NCI-H69 (cell line): Measurements from ENCODE around the gene SECTM1.
"Not testable (repeated sequence)": the region's sequence is repeated elsewhere in the genome, so short reads cannot be mapped to it uniquely, and the experiment has no call there.

Source experiments
- DNase-seq: peaks from one replicate; lab custom pipeline; 2025; lab: John Stamatoyannopoulos, UW

The SECTM1 gene

DNA sequence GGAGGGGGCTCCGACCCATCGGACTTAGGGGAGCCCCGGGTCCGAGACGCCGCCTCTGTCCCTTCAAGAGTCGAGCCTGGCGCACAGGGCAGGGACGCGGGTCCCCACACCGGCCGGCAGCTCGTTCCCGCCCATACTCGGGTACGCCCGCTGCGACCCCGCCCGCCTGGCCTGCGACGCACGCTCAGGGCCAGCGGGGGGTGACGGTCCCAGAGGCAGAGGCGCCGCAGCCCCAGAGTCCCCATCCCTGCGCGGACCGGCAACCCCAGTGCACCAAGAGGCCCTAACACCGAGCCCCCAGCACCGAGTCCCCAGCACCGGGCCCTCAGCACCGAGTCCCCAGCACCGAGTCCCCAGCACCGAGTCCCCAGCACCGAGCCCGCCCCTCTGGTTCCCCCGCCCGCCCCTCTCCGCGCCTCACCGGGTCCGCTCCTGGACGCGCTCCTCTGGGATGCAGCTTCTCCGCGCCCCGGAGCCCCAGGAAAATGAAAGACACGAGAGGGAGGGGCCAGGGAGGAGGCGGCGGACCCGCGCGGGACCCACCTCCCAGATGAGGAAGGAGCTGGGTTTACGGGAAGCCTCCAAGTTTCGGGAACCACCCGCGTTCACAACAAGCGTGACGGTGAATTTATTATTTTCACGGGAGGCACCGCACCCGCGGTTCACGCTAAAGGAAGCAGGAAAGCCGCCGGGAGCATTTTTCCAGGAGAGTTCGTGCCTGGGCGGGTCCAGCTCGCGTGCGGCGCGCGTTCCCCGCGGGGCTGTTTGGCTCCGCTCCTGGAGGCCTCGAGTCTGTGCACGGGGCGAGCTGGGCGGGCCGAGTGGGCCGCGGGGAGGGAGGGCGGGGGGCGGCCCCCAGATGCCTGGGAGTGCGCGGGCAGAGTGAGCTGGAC lies at the start of gene SECTM1:
Gene SECTM1 (minus strand): TSS at position 488 of the 893 bp plus-strand sequence. CDS start 6,526 bp downstream, outside the sequence.
- DNase-seq, result peak; percentile 74

DNA sequence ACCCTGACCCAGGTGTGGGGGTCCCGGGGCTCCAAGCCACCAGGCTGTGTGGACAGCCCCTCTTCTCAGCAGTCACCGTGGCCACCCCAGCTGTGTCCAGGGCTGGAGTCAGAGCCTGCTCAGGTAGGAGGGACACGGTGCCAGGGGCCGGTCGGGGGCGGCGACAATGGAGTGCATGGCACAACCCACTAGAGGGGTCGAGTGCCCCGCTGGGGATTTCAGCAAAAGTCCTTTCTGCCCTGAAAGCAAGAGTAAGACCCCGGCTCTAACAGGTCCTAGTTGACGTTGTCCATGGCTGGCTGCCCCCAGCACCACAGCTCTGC lies 49.3 kb upstream of the SECTM1 start:
- no peak for DNase-seq

DNA sequence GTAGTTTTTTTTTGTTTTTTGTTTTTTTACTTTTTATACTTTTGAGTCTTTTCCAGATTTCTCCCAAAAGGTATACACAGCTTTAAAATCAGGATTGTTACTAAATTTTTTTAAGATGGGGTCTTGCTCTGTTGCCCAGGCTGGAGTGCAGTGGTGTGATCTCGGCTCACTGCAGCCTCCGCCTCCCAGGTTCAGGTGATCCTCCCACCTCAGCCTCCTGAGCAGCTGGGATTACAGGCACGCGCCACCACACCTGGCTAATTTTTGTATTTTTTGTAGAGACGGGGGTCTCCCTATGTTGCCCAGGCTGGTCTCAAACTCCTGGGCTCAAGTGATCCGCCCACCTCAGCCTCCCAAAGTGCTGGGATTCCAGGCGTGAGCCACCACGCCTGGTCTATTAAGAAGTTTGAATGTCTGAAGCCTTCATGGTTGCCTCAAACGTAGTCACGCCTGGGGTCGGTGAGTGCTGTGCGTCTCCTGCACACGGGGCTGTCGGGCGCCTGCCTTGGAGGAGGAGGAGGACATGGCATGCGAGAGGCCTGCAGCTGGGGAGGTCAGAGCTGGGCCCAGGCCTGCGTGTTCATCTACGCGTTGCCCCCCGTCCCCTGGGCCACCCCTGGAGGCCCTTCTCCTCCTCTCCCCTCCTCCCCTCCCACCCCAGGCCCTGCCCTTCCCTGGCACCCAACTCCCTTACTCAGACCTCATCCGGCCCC lies 48.8 kb upstream of the SECTM1 start:
- not testable (repeated sequence) for DNase-seq

DNA sequence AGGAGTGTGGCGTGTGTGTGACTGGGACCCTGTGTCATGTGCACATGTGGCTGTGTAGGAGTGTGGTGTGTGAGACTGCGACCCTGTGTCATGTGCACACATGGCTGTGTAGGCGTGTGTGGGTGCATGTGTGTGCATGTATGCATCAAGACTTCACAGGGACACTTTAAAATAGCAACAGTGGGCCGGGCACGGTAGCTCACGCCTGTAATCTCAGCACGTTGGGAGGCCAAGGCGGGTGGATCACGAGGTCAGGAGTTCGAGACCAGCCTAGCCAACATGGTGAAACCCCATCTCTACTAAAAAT lies 48.1 kb upstream of the SECTM1 start:
- DNase-seq, result not testable (repeated sequence)

DNA sequence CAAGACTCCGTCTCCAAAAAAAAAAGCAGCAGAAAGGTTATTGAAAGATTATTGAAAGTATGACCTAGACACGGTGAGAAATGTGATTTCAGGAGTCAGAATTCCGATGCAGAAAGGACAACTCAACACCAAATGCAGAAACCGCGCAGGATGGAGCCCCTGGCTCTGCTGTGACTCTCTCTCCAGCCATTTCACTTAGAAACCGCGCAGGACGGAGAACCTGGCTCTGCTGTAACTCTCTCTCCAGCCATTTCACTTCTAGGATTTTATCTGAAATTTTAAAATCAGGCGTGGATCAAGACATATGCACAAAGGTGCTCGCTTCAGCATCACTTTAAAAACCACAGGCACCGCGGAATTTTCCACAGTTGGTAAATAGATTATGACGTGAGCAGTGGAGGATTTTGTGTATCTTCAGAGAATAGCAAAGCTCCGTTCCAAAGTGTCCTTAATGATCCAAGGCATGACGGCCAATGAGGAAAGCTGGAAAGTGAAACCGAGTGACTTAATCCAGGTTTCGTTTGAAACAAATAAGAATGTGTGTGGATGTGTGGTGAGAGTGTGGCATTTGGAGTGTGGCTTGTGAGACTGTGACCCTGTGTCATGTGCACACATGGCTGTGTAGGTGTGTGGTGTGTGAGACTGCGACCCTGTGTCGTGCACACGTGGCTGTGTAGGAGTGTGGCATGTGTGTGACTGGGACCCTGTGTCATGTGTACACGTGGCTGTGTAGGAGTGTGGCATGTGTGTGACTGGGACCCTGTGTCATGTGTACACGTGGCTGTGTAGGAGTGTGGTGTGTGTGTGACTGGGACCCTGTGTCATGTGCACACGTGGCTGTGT lies 47.5 kb upstream of the SECTM1 start:
- DNase-seq, result no peak

DNA sequence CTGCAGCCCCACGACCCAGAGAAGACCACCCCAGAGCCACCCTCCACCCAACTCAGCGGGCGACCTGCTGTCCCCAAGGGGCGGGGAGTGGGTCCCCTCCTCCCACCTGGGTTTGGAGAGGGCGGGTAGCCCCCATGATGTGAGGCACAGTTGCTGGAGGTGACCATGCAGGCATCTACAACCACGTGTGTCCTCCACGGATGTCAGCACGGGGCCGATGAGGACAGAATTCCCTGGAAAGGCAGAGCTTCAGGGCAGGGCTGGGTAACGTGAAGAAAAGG lies 45.1 kb upstream of the SECTM1 start:
- no peak for DNase-seq

DNA sequence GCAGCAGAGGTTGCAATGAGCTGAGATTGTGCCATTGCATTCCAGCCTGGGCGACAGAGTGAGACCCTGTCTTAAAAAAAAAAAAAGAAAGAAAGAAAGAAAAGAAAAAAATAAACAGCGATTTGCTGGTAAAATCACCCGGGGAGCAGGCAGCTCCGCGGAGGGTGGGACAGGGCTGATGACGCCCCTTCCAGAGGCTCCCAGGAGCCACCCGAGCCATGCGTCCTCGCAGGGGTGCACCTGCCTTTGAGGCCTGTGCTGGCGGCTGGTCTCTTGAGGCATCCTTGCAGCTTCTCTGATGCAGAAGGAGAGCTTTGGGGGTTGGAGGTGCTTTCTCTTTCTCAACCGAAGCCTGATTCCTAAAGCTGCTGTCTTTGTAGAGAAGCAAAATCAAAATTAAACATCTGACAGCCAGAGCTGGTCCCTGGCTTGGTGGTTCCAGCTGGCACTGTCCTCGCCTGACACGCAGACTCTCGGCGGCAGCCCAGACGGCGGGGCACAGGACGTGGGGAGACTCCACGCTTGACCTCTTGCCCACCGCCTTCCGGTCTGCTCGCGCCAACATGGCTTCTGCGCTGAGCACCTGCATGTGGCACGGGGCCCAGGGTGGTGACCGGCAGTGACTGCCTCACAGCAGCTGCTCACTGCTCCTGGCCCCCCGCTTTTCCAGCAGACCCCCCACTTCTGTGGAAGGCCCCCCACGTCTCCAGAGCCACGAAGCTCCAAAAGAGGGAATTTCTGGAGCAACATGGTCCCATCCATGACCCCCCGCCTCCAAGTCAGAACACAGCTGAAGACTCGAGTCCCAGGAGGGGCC lies 44.6 kb upstream of the SECTM1 start:
- DNase-seq, result no peak

DNA sequence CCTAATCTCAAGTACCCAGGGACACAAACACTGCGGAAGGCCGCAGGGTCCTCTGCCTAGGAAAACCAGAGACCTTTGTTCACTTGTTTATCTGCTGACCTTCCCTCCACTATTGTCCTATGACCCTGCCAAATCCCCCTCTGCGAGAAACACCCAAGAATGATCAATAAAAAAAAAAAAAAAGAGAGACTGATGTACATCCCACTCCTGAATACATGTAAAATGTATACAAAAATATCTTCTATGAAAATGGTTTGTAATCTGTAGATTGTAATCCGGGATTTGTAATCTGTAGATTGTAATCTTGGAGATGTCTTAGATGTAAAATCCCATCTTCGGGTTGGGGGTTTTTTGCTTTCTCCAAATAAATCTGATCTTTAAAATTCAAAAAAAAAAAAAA lies 43.7 kb upstream of the SECTM1 start:
- not testable (repeated sequence) for DNase-seq

DNA sequence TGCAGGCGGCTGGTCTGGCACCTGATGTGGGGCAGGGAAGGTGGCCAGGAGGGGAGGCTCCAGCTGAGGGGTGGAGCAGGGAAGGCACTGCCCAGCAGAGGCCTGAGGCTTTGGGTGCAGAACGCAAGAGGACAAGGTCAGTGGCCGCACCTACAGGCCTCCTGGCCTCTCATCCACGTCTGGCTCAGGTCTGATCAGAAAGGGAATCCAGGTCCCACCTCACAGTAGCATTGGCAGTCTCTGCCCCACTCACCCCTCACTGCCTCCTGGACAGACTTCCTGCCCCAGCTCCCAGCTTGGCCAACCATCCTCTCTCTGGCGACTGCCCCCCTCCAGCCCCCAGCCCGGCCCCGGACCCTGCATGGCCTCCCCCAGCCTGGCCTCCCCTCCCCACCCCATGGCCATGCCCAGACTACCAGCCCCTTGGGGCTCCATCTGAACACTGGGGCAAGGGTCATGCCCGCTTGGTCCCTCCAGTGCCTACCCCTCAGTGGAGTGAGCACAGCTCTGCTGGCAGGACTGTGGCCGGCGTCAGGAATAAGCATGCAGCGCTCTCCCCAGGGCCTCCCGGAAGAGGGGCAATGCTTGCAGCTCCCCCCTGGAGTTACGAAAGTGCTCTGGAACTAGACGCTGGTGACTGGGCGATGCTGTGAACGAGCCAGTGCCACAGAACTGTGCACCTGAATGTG lies 42.6 kb upstream of the SECTM1 start:
- no peak for DNase-seq

DNA sequence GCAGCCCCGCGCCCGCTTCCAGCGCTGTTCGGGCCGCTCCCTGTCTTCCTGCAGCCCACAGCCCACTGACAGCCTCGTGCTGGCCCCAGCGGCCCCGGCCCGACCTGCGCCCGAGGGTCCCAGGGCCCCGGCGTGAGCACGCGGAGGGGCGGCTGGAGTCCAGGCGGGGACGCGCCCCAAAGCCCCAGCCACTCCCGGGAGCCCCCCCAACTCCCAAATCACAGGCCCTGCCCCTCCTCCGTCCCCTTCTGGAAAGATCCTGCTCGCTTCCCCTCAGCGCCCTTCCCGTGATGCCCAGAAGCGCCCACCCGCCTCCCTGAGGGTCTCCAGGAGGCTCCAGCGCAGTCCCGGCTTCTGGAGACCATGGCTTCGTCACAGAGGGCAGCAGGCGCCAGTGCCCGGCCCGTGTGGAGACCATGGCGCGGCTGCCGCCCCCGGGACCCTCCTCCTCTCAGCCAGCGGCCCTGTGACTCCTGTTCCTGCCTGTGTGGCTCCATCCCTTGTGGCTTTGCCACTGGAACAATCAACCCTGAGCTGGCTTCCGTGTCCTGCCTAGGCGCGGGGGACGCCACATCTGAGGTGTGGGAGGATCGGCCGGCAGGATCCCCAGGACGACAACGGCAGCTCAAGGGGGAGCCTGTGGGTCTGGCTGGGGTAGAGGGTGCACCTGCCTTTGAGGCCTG lies 41.9 kb upstream of the SECTM1 start:
- no peak for DNase-seq

DNA sequence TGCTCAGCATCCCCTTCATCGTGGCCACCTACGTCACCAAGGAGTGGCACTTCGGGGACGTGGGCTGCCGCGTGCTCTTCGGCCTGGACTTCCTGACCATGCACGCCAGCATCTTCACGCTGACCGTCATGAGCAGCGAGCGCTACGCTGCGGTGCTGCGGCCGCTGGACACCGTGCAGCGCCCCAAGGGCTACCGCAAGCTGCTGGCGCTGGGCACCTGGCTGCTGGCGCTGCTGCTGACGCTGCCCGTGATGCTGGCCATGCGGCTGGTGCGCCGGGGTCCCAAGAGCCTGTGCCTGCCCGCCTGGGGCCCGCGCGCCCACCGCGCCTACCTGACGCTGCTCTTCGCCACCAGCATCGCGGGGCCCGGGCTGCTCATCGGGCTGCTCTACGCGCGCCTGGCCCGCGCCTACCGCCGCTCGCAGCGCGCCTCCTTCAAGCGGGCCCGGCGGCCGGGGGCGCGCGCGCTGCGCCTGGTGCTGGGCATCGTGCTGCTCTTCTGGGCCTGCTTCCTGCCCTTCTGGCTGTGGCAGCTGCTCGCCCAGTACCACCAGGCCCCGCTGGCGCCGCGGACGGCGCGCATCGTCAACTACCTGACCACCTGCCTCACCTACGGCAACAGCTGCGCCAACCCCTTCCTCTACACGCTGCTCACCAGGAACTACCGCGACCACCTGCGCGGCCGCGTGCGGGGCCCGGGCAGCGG lies 41.2 kb upstream of the SECTM1 start:
- DNase-seq, result no peak

DNA sequence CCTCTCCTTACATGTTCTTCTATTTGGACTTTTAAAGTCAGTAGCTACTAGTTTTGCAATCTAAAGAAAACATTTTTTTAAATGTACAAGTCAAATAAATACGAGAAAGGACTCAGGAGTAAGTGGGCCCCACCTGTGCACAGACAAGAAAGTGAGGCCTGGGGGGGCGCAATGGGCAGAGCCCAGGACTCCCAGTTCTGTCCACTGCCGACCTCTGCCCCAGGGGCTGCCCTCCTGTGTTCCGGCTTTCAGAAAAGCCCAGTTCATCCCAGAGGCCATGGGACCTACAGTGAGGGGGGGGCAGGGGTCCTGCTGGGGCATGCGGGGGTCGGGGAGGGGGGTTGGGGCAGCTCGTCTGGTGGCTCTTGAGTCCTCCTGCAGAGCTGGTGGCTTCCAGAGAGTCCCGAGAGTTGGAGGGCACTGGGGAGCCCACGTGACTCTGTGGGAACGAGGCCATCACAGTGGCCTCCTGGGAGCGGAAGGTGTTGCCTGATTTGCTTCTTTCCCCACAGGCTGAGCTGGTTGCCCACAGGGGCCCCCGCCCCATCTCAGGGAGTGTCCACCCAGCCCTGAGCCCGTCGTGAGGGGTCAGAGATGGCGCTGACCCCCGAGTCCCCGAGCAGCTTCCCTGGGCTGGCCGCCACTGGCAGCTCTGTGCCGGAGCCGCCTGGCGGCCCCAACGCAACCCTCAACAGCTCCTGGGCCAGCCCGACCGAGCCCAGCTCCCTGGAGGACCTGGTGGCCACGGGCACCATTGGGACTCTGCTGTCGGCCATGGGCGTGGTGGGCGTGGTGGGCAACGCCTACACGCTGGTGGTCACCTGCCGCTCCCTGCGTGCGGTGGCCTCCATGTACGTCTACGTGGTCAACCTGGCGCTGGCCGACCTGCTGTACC lies 40.4 kb upstream of the SECTM1 start:
- DNase-seq, result no peak

DNA sequence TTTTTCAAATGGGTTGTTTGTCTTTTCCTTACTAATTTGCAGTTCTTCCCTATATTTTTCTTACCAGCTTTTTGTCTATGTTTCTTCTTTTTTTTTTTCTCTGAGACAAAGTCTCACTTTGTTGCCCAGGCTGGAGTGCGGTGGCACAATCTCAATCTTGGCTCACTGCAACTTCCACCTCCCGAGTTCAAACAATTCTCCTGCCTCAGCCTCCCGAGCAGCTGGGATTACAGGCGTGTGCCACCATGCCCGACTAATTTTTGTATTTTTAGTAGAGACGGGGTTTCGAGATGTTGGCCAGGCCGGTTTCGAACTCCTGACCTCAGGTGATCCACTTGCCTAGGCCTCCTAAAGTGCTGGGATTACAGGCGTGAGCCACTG lies 39.5 kb upstream of the SECTM1 start:
- not testable (repeated sequence) for DNase-seq

DNA sequence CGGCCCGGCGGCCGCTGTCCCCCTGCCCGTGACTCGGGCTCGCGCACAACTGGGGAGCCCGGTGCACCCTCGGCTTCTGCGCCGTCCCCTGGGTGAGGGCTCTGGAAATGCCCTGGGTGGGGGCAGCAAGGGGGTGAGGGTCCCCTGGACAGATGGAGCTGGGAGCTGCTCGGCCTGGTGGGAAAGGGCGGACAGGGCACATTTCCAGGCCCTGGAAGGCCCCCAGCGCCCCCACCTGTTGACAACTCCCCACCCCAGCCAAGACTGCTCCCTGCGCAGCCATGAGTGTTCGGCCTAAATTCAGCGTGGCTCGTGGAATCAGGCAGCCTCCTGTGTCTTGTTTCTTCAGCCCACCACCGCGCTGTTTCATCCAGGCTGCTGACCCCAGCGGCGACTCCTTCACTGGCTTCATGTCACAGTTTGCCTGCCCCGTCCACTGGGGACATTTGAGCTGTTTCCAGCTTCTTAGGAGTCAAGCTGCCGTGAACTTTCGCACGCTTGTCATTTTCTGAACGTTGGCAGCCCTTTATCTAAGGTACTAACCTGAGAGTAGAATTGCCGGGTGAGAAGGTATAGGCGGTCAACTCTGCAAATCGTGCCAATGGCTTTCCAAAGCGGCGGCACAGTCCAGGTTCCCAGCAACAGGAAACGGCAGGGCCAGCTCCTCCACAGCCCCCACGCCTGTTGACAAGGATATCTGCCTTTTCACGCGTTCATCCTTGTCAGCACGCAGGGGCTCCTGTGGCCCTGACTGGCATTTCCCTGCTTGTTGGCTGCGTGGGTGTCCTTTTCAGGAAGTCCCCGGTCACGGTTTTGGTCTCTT lies 38.9 kb upstream of the SECTM1 start:
- no peak for DNase-seq

DNA sequence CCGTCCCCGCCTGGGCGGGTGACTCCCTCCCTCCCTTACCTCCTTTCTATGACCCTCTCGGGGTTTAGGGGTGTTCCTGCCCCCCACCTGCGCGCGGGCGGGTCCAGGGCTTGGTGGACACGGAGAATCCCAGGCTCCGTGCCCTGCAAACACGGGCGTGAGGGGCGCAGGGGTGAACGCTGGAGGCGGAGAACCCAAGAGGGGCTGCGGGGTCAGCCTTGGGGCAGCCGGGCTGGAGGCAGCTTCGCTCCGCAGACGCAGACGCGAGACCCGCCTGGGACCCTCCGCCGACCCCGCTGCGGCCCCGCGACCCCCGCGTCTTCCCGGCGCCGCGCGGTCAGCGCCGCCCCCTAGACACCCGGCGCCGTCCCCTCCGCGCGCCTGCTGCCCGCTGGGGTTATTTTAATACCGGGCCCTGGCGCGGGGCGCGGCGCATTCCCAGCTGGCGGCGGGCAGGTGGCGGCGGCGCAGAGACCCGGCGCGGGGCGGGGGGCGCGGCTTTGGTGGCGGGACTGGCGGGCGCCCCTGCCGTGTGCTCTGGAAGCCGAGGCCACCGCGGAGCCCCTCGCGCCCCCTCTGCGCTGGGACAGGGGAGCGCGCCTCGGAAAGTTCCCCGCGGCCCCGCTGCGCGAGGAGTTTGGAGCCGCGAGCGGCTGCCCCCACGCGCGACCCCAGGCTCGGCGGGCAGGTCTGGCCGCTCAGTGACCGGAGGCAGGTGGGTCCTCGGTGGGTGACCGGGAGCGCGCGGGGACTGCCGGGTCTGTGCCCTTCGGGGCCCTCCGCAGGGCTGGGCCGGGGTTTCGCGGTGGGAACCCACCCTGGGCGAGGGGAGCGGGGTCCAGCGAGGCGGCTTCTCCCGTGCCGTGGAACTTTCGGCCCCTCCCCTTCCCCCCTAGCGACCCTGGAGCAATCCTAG lies 38.0 kb upstream of the SECTM1 start, which contains the start of gene UTS2R:
Gene UTS2R (plus strand): TSS at position 433 of the 916 bp plus-strand sequence. CDS start 2,560 bp downstream, outside the sequence.
- DNase-seq, result peak; percentile 63

DNA sequence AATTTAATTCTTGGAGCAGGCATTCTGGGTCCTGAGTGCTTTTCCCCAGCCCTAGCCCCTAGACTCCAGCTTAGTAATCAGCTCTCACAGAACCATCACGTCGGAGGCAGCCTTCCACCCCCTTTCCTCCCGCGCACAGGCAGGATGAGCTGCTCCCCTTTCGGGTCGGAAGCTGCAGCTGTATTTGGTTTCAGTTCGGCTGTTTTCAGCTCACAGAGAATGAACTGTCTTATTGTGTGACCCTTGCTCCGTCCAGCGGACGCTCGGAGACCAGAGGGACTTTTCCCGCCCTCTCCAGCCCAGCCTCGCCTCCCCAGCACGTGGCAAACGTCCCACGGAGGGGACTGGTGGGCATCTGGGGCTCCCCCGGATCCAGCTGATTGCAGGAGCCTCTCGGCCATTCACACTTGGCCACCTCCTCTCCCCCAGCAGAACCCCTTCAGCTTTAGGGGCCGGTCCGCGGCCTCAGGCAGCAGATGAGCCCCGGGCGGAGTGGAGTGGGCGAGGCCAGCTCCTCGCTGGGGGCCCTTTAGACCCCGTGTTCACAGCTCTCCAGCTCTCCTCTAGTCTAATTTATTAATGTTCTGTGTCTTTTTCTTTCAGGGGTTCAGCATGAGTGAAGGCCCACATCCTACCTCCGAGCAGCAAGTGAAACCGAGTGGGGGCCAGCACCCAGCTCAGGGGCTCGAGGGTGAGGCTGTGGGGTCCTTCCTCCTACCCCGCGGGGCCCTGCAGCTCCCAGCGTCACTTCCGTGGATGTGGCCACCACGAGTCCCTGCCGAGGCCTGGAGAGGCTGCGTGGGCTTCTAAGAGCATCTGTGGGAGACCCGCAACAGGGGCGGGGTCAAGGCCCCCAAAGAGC lies 37.1 kb upstream of the SECTM1 start:
- no peak for DNase-seq
